Cardiac septum (tissue), 1 donor: Measurements from ENCODE around the gene ACTA1. TPM values are rescaled to one million over a fixed set of nuclear protein-coding genes. Genes with fewer than 3 reads are reported as not detected.
"Not testable (repeated sequence)": the region's sequence is repeated elsewhere in the genome, so short reads cannot be mapped to it uniquely, and the experiment has no call there.

ENCODE experiments used
- DNase-seq: peaks from one replicate; pipeline ENCODE4 v3.0.0-alpha.2; 2020; ENCODE audit warnings: low spot score
- intact Hi-C: fragments of 100-400 bp; cut with DNase I; formaldehyde crosslinking; loops from one replicate; pipeline ENCODE4 v1.14.0; 2022
- long read RNA-seq: library from polyadenylated mRNA; unstranded; transcript quantifications from one replicate; pipeline ENCODE4 v2.0.0, GENCODE V29; 2021
- total RNA-seq: library from RNA; stranded (reverse); fragmentation: NEBNext Ultra II Directional; extraction: Animal tissue kit (Norgen Biotek cat#: 25700); gene quantifications from one replicate; pipeline ENCODE4 v1.2.1, GENCODE V29; 2021
- donor health status: DM: no; HTN: no; CAD: no.

Gene ACTA1
- 14,709 TPM for total RNA-seq
- long read RNA-seq, transcript ACTA1-202 (7 exons, 1,491 nt), result major isoform, 15,002 of 19,736 reads
- long read RNA-seq, partial matches to known transcripts, result 4,581 of 19,736 reads
- long read RNA-seq, other reads (novel, unspliced or antisense), result 153 of 19,736 reads

DNA sequence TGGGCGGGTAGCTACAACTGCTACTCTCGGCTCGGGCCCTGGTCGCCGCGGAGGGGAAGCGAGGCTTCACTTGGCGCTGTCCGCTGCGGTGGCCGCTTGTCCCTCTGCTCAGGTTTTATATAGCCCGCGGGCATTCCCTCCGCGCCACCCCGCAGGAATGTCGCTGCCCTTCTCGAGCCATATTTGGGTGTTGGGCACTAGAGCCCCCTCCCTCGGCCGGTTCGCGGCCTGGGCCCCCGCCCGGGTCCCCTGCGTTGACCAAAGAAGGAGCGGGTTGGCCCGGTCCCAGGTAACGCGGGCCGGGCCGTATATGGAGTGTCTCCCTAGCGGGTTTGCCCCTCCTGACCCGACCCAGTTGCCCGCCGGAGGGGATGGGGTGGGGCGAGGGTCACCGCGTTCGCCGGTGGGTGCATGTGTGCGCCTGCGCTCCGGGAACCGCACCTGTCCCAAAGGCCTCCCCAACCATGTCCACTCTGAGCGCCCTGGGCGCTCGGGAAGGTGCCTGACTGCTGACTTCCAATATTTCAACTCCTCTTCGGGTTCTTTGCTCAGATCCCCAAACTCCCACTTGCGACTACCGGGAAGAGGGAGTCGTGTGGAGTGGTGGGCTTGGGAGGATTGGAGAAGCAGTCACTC is at the start of gene ACTA1:
Gene ACTA1 (minus strand): TSS at position 90 of the 636 bp plus-strand sequence. CDS start 979 bp downstream, outside the sequence.
- peak; percentile 93 for DNase-seq
- intact Hi-C loops, result loop anchor here (1.0 kb wide), 1 partner anchor 26 kb away; no protein-coding TSS in a partner anchor

DNA sequence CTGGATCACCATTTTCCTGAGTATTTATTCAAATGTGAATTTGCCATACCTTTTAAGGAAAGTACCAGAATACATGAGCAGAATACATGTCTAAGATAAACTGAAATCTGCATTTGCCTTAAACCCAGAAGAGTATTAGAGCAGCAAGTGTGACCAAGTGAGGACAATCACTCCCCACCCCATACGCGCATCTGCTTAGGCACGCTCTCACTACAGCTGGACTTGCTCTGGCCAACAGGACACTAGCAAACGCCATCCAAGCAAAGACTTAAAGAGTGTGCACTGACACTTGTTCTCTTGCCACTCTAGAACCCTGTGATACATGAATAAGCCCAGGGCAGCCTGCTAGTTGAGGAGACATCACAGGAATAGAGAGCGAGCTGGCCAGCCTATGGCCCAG is 48.6 kb upstream of the ACTA1 start:
- intact Hi-C loops, result loop anchor here (2.0 kb wide), 1 partner anchor 224 kb away; no protein-coding TSS in a partner anchor
- DNase-seq, result no peak

DNA sequence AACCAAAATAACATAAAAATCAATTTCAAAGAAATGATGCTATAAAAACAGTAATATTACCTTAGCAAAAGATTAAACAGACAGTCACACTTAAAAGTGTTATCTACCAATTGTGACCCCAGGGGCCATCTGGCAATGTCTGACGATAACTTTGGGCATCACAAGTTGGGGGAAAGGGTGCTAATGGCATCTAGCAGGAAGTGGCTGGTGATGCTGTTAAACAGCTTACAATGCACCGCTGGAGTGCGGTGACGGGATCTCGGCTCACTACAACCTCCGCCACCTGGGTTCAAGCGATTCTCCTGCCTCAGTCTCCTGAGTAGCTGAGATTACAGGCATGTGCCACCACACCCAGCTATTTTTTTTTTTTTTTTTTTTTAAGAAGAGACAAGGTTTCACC is 46.6 kb upstream of the ACTA1 start:
- DNase-seq, result no peak
- intact Hi-C loops, result loop anchor here (2.0 kb wide), 1 partner anchor 110 kb away; no protein-coding TSS in a partner anchor

DNA sequence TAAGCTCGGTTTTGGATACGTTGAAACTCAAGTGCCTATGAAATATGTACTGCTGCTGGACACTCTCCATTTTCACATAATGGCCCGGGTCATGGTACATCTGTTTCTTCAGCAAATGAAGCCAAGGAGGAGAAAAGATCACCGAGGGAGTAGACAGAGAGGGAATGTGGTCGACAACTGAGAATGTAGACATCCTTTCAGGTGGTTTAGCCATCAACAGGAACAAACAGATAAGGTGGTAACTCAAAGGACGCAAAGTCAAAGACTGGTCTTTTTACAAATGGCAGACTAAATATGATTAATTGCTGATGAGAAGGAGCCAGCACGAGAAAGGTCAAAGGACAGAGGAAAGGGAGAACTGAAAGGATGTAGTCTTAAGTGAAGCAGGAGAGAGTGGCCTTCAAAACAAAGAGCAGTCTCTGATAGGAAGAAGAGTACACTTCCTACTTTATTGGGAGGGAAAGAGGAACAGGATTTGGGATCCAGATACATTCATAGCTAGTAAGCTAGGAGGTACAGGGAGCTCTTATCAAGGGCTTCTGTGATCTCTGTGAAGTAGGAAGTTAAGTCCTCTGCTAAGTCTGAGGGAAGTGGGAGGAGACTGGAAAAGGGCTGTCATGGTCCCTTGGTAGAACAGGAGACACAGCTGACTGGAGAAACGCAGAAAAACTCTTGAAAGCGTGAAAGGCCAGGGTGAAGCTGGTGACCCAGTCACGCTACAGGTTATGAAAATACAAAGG is 45.9 kb upstream of the ACTA1 start:
- DNase-seq, result no peak
- intact Hi-C loops, result loop anchor here (2.0 to 5.0 kb wide), 3 partner anchors 109 to 813 kb away; no protein-coding TSS in a partner anchor

DNA sequence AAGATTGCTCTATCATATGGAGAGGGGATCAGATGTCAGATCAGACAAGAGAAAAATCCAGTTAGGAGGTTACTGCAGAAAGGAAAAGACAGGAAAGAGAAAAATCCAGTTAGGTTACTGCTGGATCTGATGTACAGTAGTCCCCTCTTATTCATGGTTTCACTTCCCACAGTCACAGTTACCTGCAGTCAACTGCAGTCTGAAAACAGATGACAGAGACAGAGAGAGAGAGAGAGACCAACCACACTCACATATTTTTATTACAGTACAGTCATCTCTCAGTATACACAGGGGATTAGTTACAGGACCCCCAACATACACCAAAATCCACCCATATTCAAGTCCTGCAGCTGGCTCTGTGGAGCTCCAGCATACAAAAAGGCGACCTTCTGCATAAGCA is 45.0 kb upstream of the ACTA1 start:
- intact Hi-C loops, result loop anchor here (2.0 to 5.0 kb wide), 2 partner anchors 214 to 812 kb away; no protein-coding TSS in a partner anchor
- no peak for DNase-seq

DNA sequence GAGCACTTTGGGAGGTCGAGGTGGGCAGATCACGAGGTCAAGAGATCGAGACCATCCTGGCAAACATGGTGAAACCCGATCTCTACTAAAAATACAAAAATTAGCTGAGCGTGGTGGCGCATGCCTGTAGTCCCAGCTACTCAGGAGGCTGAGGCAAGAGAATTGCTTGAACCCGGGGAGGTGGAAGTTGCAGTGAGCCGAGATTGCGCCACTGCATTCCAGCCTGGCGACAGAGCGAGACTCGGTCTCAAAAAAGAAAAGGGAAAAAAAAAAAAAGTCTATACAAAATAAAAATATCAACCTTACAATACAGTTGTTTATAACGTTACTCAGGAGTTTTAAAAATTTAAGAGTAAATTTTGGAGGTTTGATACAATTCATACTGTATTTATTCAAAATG is 42.0 kb upstream of the ACTA1 start:
- intact Hi-C loops, result loop anchor here (5.0 kb wide), 1 partner anchor 809 kb away; no protein-coding TSS in a partner anchor

DNA sequence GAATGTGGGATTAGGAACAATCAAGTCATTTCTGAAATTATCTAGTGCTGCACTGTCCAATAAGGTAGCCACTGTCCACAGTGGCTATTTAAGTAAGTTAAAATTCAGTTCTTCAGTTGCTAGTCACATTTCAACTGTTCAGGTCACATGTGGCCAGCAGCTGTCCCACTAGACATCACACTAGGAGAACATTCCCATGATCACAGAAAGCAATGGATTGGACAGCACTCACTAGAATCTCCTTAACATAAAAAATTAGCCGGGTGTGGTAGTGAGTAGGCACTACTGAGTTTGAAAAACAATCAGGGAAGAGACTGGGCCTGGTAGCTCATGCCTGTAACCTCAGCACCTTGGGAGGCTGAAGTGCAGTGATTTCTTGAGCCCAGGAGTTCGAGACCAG is 40.6 kb upstream of the ACTA1 start:
- intact Hi-C loops, result no loop called here
- no peak for DNase-seq

More for the DNA sequence above, 42.0 kb upstream of the ACTA1 start:
- DNase-seq, result not testable (repeated sequence)

DNA sequence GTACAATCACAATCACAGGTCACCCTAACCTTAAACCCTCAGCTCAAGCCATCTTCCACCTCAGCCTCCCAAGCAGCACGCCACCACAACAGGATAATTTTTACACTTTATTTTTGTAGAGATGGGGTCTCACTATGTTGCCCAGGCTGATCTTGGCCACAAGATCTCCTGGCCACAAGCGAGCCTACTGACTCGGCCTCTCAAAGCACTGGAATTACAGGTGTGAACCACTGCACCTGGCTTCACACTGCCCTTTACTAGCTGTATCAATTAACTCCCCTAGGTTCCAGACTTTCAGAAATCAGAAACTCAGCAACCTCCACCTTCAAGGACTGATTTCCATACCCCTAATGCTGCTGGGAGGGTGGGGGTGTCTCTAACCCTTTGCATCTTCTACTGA is 37.3 kb upstream of the ACTA1 start:
- intact Hi-C loops, result no loop called here

DNA sequence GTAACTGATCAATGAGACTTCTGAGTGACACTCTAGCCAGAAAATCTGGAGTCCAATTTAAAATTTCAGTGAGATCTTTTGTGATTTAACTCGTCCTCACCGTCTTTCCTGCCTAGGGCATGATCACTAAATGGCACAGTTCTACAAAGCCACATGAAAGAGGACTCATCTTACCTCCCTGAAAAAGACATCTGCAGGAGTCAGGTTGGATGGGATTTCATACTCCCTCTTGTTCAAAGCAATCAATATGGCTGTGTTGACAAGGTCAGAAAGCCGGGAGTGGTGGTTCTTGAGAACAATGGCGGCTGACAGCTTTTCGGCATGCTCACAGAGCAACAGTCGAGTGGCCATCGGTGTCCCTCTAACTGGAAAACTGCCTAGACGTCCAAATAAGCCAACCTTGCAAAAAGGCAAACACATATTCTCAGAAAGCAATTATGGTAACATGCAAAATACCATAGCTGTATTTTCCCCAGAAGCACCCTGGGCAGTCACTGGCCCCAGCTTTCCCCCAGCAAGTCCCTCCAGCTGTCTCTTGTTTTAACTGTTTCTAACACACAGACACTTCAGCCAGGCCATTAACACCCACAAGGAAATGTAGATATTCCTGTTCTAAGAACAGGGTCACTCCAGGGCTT is 36.6 kb upstream of the ACTA1 start:
- DNase-seq, result no peak
- intact Hi-C loops, result no loop called here

More for the DNA sequence above, 37.3 kb upstream of the ACTA1 start:
- DNase-seq, result no peak

DNA sequence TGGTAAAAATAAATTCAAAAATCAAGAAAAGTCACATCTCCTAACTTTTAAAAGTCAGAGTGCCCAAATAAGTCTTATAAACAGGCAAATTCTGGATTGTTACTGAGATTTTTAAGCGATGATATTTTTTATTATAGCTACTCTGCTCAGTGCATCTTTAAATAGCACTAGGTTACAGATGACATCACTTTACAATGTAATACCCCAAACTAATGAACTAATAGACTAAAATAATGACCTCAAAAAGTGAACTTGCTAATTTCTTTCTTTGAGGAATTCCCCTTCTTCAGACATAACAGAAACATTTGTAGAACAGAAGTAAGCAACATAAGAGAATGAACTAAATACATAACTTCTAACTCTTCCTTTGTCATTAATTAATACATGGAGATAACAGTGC is 33.0 kb upstream of the ACTA1 start:
- no peak for DNase-seq
- intact Hi-C loops, result no loop called here

DNA sequence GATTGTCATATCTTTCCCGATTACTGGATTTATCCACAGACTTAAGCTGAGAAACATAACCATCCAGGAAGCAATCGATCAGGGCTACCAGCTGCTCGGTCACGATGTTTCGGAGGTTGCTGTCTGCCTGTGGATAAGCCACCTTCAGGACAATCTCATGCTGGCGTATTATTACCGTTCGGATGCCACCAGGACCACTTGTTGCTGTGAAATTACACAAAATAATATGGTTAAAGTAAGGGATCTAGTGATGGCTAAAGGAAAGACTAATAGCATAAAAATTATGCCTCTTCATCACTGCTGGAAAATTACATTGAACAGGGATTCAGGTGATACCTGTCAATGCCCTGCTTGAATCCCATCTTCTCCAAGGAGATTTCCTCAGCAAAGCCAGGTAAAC is 30.8 kb upstream of the ACTA1 start:
- intact Hi-C loops, result no loop called here

DNA sequence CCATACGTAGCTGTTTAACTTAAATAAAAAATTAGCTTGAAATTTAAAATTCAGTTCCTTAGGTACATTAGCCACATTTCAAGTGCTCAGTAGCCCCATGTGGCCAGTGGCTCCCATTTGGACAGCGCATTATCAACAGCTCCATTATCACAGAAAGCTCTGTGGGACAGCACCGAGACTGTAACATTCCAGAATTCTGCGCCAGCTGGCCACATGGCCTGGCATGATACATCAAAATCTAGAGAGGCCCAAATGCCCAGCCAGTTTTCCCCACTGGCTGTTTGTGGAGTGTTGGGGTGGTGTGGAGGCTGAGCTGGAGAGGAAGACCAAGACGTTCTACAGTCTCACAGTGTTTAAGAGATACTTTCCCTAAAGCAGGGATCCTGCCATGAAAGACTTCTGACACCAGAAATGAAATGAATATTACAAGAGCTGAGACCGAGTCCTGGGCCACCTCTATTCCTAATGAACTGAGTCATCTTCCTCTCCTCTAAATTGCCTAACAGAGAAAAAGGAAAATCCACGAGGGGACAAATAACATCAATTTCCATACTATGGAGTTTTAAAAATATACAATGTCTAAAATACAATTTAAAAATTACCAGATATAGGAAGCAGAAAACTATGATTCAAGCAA is 27.3 kb upstream of the ACTA1 start:
- intact Hi-C loops, result loop anchor here (1.0 kb wide), 1 partner anchor 53 kb away; no protein-coding TSS in a partner anchor
- peak; percentile 81 for DNase-seq

More for the DNA sequence above, 30.8 kb upstream of the ACTA1 start:
- no peak for DNase-seq

DNA sequence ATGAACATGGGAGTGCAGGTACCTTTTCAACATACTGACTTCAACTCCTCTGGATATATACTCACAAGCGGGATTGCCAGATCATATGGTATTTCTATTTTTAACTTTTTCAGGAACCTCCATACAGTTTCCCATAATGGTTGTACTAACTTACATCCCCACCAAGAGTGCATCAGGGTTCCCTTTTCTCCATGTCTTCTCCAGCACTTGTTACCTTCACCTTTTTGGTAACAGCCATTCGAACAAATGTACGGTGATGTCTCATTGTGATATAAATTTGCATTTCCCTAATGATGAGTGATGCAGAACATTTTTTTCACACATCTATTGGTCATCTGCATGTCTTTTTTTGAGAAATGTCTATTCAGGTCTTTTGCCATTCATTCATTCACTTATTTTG is 25.9 kb upstream of the ACTA1 start:
- DNase-seq, result no peak
- intact Hi-C loops, result no loop called here

DNA sequence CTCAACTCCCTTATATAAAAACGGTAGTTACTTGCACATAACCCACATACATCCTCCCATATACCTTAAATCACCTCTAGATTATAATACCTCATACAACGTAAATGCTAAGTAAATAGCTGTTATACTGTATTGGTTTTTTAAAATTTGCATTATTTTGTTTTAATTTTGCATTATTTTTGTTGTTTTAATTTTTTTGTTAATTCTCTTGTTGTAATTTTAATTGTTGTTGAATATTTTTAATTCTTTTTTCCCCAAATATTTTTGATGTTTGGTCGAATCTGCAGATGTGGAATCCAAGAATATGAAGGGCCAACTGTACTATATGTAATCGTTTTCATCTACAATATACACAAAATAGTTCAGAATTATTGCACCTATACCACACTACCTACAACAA is 23.5 kb upstream of the ACTA1 start:
- intact Hi-C loops, result no loop called here

DNA sequence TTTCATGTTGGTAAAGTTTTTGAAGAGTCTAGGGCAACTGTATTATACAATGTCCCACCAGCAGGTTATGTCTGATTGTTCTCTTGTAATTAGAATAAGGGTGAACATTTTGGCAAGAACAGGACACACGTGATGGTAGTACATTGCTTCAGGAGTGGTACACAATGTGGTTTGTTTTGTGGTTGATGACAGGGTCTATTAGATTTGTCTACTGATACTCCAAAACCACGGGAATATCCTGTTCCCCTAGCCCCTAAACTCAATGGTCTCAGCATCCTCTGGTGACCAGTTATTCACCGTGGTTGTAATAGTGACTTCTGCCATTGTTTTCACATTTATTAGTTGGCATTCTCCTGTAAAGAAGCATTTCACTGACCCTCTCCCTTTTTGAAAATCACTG is 22.1 kb upstream of the ACTA1 start:
- intact Hi-C loops, result no loop called here
- DNase-seq, result no peak

More for the DNA sequence above, 23.5 kb upstream of the ACTA1 start:
- no peak for DNase-seq

DNA sequence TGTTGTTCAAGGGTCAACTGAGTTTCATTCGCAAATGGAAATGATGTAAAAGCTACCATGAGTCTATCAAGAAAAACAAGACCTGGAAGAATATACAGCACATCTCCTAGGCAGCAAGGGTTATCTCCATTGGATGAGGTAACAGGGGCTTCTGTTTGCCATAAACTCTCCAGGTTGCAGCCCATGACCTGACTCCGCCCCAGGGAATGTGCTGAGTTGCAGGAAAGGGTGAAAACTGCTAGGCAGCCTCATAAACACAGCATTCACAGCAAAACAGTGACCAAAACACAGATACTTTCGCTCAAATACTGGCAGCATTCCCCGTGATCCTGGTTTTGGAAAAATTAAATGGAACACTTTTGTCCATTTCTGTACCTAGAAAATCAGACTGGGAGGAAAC is 20.2 kb upstream of the ACTA1 start:
- intact Hi-C loops, result no loop called here
- no peak for DNase-seq

DNA sequence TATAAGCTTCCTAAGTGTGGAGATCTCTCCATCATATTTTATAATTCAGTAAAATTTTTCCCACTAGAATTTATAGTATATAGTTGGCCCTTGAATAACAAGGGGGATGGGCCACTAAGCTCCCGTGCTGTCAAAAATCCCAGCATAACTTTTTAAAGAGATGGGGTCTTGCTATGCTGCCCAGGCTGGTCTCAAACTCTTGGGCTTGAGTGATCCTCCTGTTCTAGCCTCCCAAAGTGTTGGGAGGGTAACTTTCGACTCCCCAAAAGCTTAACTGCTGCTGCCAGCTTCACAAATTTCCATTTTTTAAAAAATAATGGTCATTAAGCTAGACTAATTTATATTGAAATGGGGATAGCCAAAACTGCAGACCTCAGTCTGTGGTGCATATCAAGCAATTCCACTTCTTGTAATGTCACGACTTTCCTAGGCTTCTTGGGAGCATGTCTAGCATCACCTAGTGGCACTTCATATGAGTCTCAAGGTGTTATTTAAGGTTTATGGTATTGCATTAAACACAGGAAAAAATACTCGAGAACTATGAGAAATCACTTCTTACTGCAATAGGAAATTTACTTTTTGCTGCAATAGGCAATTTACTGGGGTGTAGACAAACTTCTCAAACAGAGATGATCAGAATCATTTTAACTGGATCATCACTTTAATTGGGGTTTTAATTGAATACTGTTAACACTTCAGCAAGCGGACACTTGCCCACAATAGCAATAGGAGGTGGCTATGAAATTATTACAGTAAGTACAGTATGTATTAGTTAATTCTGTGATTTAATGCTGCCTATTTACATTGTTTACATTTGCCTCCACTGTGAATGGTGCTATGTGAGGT is 19.3 kb upstream of the ACTA1 start:
- intact Hi-C loops, result no loop called here
- DNase-seq, result no peak

DNA sequence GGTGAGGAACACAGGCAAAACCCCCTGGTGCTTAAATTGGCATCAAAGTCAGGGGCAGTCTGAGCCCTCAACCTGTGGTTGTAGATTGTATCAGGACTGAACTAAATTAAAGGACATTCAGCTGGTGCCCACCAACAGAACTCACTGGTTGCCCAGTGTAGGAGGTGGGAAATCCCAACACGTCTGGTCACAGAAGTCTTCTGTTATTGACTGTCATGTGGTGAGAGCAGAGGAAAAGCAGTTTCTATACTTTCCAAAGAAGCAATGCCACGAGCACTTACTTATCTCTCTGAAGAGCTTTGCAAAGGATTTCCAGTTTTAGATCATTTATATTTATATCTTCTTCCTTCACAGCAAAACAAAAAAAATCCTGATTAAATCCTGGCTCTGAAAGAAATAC is 15.0 kb upstream of the ACTA1 start:
- intact Hi-C loops, result no loop called here
- DNase-seq, result no peak

DNA sequence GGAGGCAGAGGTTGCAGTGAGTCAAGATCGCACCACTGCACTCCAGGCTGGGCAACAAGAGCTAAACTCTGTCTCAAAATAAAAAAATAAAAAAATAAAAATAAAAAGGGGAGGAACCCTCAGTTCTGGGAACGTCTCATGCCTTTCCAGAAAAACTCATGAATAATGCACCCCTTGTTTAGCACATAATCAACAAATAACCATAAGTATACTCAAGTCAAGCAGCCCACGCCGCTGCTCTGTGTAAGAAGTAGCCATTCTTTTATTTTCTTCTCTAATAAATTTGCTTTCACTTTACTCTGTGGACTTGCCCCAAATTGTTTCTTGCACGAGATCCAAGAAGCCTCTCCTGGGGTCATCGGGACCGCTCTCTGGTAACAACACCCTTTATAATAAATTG is 14.5 kb upstream of the ACTA1 start:
- intact Hi-C loops, result no loop called here
- no peak for DNase-seq
